Immature natural killer cell (primary cell): Measurements from ENCODE around the gene ASIC5. TPM values are rescaled to one million over a fixed set of nuclear protein-coding genes. Genes with fewer than 3 reads are reported as not detected.
A peak's percentile ranks its signal among the peaks of the same experiment; 100 is the strongest.

Experiments
- DNase-seq, 3 donors: peaks; one replicate each; pipeline ENCODE4 v3.0.0; 2022; ENCODE audit warnings: mixed read lengths in 1 of 3
- H3K27ac Mint-ChIP-seq, 6 donors: one replicate each; pipeline ENCODE4 v1.8.0; 2020; ENCODE audit warnings: mixed read lengths in 6 of 6, mild to moderate bottlenecking in 5 of 6, inconsistent platforms in 4 of 6, moderate library complexity in 3 of 6
- H3K27me3 Mint-ChIP-seq, 3 donors: one replicate each; pipeline ENCODE4 v1.8.0; 2020 to 2021; ENCODE audit warnings: low read depth in 3 of 3, mild to moderate bottlenecking in 3 of 3, mixed read lengths in 3 of 3, moderate library complexity in 3 of 3, inconsistent platforms in 1 of 3
- H3K36me3 Mint-ChIP-seq, 3 donors: one replicate each; pipeline ENCODE4 v1.8.0; 2020; ENCODE audit warnings: mixed read lengths in 3 of 3, inconsistent platforms in 2 of 3, mild to moderate bottlenecking in 2 of 3
- H3K4me1 Mint-ChIP-seq, 2 donors: one replicate each; pipeline ENCODE4 v1.8.0; 2020; ENCODE audit warnings: inconsistent platforms in 2 of 2, mild to moderate bottlenecking in 2 of 2, mixed read lengths in 2 of 2, moderate library complexity in 1 of 2
- H3K4me3 Mint-ChIP-seq, 5 donors: one replicate each; pipeline ENCODE4 v1.8.0; 2020; ENCODE audit warnings: mild to moderate bottlenecking in 5 of 5, mixed read lengths in 5 of 5, inconsistent platforms in 3 of 5, moderate library complexity in 3 of 5
- H3K9me3 Mint-ChIP-seq, 6 donors: one replicate each; pipeline ENCODE4 v1.8.0; 2020; ENCODE audit warnings: mild to moderate bottlenecking in 6 of 6, mixed read lengths in 6 of 6, inconsistent platforms in 4 of 6, moderate library complexity in 3 of 6
- polyA plus RNA-seq, 3 donors: library from polyadenylated mRNA; unstranded; fragments of 300-500 nt; fragmentation: Illumina TruSeq; gene quantifications; one replicate each; pipeline ENCODE4 v1.2.3, GENCODE V29; 2021

The ASIC5 gene
- polyA plus RNA-seq, 3 donors from 2014 or later: not detected

- no peak overlapping the region for H3K4me3 Mint-ChIP-seq
- H3K4me1 Mint-ChIP-seq: no peaks in the 10 kb centered on the region
- peaks cover 0 to 7% (median under 1%) of the 10 kb centered on the region in 6 donors for H3K9me3 Mint-ChIP-seq
- H3K27ac Mint-ChIP-seq: no peak overlapping the region
- H3K27me3 Mint-ChIP-seq: peaks cover 0 to 2% (median 0%) of the 10 kb centered on the region in 3 donors
- no peak for DNase-seq
- peaks cover 0 to 4% (median 0%) of the 10 kb centered on the region in 3 donors for H3K36me3 Mint-ChIP-seq
Measured at GRCh38 chr4:155853189-155853588, 12.9 kb downstream of the ASIC5 start.

GRCh38 chr4:155849042-155849441 lies 17.0 kb downstream of the ASIC5 start:
- no peak for DNase-seq
- Mint-ChIP-seq H3K4me1 (no peaks in the 10 kb centered on the region), H3K4me3 (no peak overlapping the region), H3K9me3 (peaks cover 0 to 7% (median under 1%) of the 10 kb centered on the region in 6 donors), H3K27me3 (no peaks in the 10 kb centered on the region), H3K27ac (no peak overlapping the region), H3K36me3 (peaks cover 0 to 4% (median 0%) of the 10 kb centered on the region in 3 donors)

DNA sequence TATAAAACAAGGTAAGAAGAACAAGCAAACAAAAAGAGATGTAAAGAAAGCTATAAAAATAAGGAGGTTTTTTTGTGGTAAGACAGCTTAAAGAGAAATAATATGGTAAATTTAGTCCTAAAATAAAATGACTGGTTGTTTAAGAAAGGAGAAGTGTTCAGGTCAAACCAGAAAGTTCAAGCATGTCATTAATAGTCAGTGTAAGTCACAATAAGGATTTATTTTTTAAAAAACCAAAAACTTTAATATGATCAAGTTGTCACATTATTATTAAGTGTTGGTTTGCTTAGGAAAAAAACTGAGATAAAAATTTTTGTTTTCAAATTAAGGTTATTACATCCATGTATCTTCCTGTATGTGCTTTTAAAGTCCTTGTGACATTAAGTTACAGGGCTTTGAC lies 19.1 kb downstream of the ASIC5 start:
- Mint-ChIP-seq H3K27me3 (no peaks in the 10 kb centered on the region), H3K9me3 (peaks cover 0 to 7% (median under 1%) of the 10 kb centered on the region in 6 donors), H3K4me3 (no peak overlapping the region), H3K4me1 (no peaks in the 10 kb centered on the region), H3K36me3 (peaks cover 0 to 4% (median 0%) of the 10 kb centered on the region in 3 donors), H3K27ac (no peak overlapping the region)
- no peak for DNase-seq

DNA sequence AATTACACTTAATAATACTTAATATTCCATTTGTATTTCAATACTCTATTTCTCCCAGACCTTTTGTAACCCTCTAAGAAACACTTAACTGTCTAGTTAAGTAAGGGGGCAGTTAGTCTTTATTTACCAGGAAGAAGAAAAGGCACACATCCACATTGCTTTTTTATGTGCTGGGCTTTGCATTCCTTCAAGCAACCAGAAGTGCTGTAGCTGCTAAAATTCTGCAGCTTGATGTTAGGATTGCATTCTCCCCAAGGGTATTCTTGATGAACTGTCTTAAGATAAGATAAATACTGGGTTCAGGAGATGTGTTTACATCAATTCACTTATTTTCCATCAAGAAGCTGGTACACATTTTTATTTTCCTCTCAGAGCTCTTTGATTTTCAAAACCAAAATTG lies 24.0 kb downstream of the ASIC5 start:
- no peak overlapping the region for H3K27ac Mint-ChIP-seq
- H3K27me3 Mint-ChIP-seq: no peaks in the 10 kb centered on the region
- no peaks in the 10 kb centered on the region for H3K9me3 Mint-ChIP-seq
- H3K36me3 Mint-ChIP-seq: no peaks in the 10 kb centered on the region
- no peaks in the 10 kb centered on the region for H3K4me1 Mint-ChIP-seq
- no peak for DNase-seq
- no peak overlapping the region for H3K4me3 Mint-ChIP-seq

DNA sequence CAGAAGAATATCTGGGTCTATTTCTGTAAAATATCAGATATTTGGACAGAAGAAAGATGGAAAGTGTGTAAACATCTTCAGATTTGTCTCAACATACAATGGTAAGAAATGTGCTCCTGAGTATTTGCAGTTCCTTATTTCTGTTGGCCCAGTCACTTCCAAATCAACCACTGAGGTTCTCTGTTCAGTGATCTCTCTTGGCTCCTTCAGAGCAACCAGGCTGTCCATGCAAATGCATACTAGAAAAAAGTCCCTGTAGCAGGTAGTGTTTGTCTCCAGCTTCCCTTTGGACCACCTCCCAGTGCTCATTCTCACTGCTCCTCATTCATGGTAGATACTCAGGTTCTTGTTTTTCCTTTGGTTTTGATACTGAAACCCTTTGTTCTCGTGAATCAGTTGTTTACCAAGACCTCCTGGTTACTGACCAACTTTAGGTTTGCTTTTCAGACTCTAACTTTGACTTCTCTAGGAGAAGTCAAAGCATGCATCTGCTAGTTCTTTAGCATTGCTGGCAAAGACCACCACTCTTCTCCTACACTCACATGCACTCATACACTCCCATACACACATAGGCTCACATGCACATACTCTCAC lies 28.8 kb downstream of the ASIC5 start:
- Mint-ChIP-seq H3K4me3 (no peak overlapping the region), H3K9me3 (no peaks in the 10 kb centered on the region), H3K4me1 (no peaks in the 10 kb centered on the region), H3K27ac (no peak overlapping the region), H3K27me3 (no peaks in the 10 kb centered on the region), H3K36me3 (no peaks in the 10 kb centered on the region)
- DNase-seq: no peak

- DNase-seq: no peak
- no peaks in the 10 kb centered on the region for H3K27me3 Mint-ChIP-seq
- no peaks in the 10 kb centered on the region for H3K36me3 Mint-ChIP-seq
- H3K4me1 Mint-ChIP-seq: no peaks in the 10 kb centered on the region
- H3K27ac Mint-ChIP-seq: no peak overlapping the region
- H3K9me3 Mint-ChIP-seq: no peaks in the 10 kb centered on the region
- no peak overlapping the region for H3K4me3 Mint-ChIP-seq
Measured at GRCh38 chr4:155832664-155833063, 33.4 kb downstream of the ASIC5 start.

DNA sequence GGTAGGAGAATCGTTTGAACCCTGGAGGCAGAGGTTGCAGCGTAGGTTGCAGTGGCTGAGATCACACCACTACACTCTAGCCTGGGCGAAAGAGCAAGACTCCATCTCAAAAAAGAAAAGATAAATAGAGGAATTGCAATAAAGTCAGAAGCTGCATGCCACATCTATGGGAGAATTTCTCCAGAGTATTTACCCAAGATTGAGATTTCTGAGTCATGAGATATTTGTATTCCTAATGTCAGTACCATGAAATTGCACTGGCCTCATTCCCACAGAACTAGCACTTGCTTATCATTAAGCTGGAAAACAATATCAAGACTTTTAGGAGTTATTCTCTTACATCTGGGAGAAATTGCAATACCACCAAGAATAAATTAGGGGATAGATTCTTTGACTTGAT lies 37.4 kb downstream of the ASIC5 start:
- Mint-ChIP-seq H3K9me3 (peaks cover 0 to 2% (median 0%) of the 10 kb centered on the region in 6 donors), H3K4me1 (no peaks in the 10 kb centered on the region), H3K4me3 (no peak overlapping the region), H3K27ac (no peak overlapping the region), H3K27me3 (peaks cover 0 to 2% (median 0%) of the 10 kb centered on the region in 3 donors), H3K36me3 (no peaks in the 10 kb centered on the region)
- no peak for DNase-seq

- Mint-ChIP-seq H3K9me3 (peaks cover 0 to 2% (median 0%) of the 10 kb centered on the region in 6 donors), H3K27me3 (peaks cover 0 to 6% (median 5%) of the 10 kb centered on the region in 3 donors), H3K27ac (no peak overlapping the region), H3K36me3 (no peaks in the 10 kb centered on the region), H3K4me1 (no peaks in the 10 kb centered on the region), H3K4me3 (no peak overlapping the region)
- no peak for DNase-seq
Measured at GRCh38 chr4:155822572-155822971, 43.5 kb downstream of the ASIC5 start.

- Mint-ChIP-seq H3K27me3 (peaks cover 0 to 7% (median 6%) of the 10 kb centered on the region in 3 donors), H3K36me3 (no peaks in the 10 kb centered on the region)
Measured at GRCh38 chr4:155820887-155821518, 45.1 kb downstream of the ASIC5 start.

GRCh38 chr4:155819066-155819465 lies 47.0 kb downstream of the ASIC5 start:
- peaks cover 0 to under 1% (median 0%) of the 10 kb centered on the region in 6 donors for H3K9me3 Mint-ChIP-seq
- H3K27me3 Mint-ChIP-seq: peaks cover 0 to 7% (median 6%) of the 10 kb centered on the region in 3 donors
- no peak overlapping the region for H3K27ac Mint-ChIP-seq
- H3K4me1 Mint-ChIP-seq: no peaks in the 10 kb centered on the region
- H3K4me3 Mint-ChIP-seq: no peak overlapping the region
- DNase-seq: no peak
- no peaks in the 10 kb centered on the region for H3K36me3 Mint-ChIP-seq

More at GRCh38 chr4:155820887-155821518, 45.1 kb downstream of the ASIC5 start:
- no peak overlapping the region for H3K4me3 Mint-ChIP-seq
- H3K9me3 Mint-ChIP-seq: no peaks in the 10 kb centered on the region
- no peak overlapping the region for H3K27ac Mint-ChIP-seq
- no peaks in the 10 kb centered on the region for H3K4me1 Mint-ChIP-seq
- no peak for DNase-seq

- Mint-ChIP-seq H3K4me1 (no peaks in the 10 kb centered on the region), H3K27me3 (peaks cover 0 to 7% (median 5%) of the 10 kb centered on the region in 3 donors), H3K27ac (no peak overlapping the region), H3K36me3 (no peaks in the 10 kb centered on the region), H3K9me3 (peaks cover 0 to 1% (median 0%) of the 10 kb centered on the region in 6 donors), H3K4me3 (no peak overlapping the region)
- no peak for DNase-seq
Measured at GRCh38 chr4:155818639-155819038, 47.4 kb downstream of the ASIC5 start.

DNA sequence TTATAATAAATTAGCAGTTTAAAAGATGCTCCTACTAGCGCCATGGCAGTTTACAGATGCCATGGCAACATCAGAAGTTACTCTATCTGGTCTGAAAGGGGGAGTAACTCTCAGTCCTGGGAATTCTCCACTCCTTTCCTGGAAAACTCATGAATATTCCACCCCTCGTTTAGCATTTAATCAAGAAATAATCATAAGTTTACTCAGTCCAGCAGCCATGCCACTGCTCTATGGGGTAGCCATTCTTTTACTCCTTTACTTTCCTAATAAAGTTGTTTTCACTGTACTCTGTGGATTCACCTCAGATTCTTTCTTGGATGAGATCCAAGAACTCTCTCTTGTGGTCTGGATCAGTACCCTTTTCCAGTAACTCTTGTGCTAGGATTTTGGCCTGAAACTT lies 55.0 kb downstream of the ASIC5 start:
- no peaks in the 10 kb centered on the region for H3K4me1 Mint-ChIP-seq
- no peak for DNase-seq
- H3K36me3 Mint-ChIP-seq: no peaks in the 10 kb centered on the region
- H3K4me3 Mint-ChIP-seq: no peak overlapping the region
- H3K27ac Mint-ChIP-seq: no peak overlapping the region
- H3K9me3 Mint-ChIP-seq: peaks cover 0 to 1% (median 0%) of the 10 kb centered on the region in 6 donors
- peaks cover 0 to 2% (median 0%) of the 10 kb centered on the region in 3 donors for H3K27me3 Mint-ChIP-seq

GRCh38 chr4:155809835-155810234 lies 56.2 kb downstream of the ASIC5 start:
- Mint-ChIP-seq H3K9me3 (peaks cover 0 to 1% (median 0%) of the 10 kb centered on the region in 6 donors), H3K27ac (no peak overlapping the region), H3K27me3 (peaks cover 0 to 3% (median 0%) of the 10 kb centered on the region in 3 donors), H3K4me1 (no peaks in the 10 kb centered on the region), H3K36me3 (peaks cover 0 to 2% (median 0%) of the 10 kb centered on the region in 3 donors), H3K4me3 (no peak overlapping the region)
- peak; percentile 37 to 39 (median 37) for DNase-seq

DNA sequence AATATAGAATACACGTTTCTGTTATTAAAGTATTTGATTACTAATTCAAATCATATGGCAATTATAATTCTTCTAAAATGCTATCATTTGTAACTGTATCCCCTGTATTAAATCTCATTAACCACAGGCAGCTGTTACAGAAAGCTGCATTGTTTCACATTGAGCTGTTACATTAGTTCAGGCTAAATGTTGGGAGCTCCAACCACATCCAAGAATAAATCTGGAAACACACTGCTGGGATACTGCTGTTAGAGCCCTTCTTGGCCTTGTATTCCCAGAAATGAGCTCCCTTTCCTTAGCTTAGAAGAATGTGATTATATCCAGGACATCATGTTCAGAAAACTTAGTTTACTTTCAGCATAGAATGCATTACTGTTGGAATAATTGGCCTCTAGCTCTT lies 59.1 kb downstream of the ASIC5 start:
- H3K4me3 Mint-ChIP-seq: no peak overlapping the region
- DNase-seq: no peak
- H3K9me3 Mint-ChIP-seq: no peaks in the 10 kb centered on the region

More for the DNA sequence above, 59.1 kb downstream of the ASIC5 start:
- peaks cover 0 to 3% (median 0%) of the 10 kb centered on the region in 3 donors for H3K27me3 Mint-ChIP-seq
- no peak overlapping the region for H3K27ac Mint-ChIP-seq
- H3K4me1 Mint-ChIP-seq: no peaks in the 10 kb centered on the region
- H3K36me3 Mint-ChIP-seq: peaks cover 0 to 10% (median 7%) of the 10 kb centered on the region in 3 donors
